ENCODE measurements around the gene COX8C.

DNA sequence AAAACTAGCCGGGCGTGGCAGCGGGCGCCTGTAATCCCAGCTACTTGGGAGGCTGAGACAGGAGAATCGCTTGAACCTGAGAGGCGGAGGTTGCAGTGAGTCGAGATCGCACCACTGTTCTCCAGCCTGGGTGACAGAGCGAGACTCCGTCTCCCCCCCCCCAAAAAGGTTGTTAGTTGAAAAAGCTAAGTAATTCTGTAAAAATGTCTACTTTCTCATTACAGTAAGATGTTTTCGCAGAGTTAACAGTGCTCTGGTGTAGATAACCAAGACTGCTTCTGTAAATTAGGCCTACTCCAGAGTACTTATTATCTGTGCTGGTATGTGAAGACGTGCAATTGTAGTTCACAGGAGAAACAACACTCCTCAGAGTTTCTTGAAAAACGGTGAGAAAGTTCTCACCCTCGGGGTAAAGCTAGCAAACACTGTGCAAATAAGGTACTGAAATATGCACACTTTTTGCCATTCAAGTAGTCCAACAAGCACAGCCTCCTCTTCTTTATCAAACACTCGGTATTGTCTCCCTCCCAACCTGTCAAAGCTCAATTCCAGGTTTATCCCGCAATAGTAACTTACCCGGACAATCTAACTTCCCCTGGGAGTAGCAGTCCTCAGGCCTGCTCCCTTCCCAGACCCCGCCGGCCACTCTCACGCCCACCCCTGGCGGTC lies 15.1 kb upstream of the COX8C start:
- TF ChIP-seq POLR2A (IDR thresholded peaks at IDR 0.05) (no peak), CTCF (IDR thresholded peaks at IDR 0.05) (no peak)

Data from upper lobe of left lung (tissue), 4 donors.